Small intestine (tissue), 16 donors: ENCODE data around the gene TUT7. TPM values are rescaled to one million over a fixed set of nuclear protein-coding genes. Genes with fewer than 3 reads are reported as not detected.
A peak's percentile ranks its signal among the peaks of the same experiment; 100 is the strongest.
"Not testable (repeated sequence)": the region's sequence is repeated elsewhere in the genome, so short reads cannot be mapped to it uniquely, and the experiment has no call there.

Experiments
- DNase-seq, 2 donors: peaks; one replicate each; pipeline versions ENCODE4 v3.0.0 to v3.0.0-alpha.2; 2013
- FAIRE-seq: peaks from 2 replicates; lab custom pipeline; 2012; peaks lifted over from hg19 to GRCh38; lab: Jason Lieb, UNC
- H3K27ac ChIP-seq, 3 donors: one replicate each; pipeline ENCODE4 v1.5.1; 2013; ENCODE audit warnings: low read length in 2 of 3, mild to moderate bottlenecking in 2 of 3, control low read depth in 1 of 3, inconsistent platforms in 1 of 3, low read depth in 1 of 3, moderate library complexity in 1 of 3
- H3K27me3 ChIP-seq, 3 donors: one replicate each; pipeline ENCODE4 v1.6.1; 2013; ENCODE audit warnings: low read length in 3 of 3, inconsistent platforms in 1 of 3; ENCODE audit not compliant: control insufficient read depth in 3 of 3, insufficient read depth in 3 of 3
- H3K36me3 ChIP-seq, 3 donors: one replicate each; pipeline ENCODE4 v1.6.1; 2013; ENCODE audit warnings: low read length in 3 of 3, inconsistent platforms in 1 of 3, low read depth in 1 of 3, mild to moderate bottlenecking in 1 of 3, moderate library complexity in 1 of 3; ENCODE audit not compliant: control insufficient read depth in 3 of 3, insufficient read depth in 2 of 3
- H3K4me1 ChIP-seq, 3 donors: one replicate each; pipeline ENCODE4 v1.6.1; 2013; ENCODE audit warnings: low read length in 2 of 3, inconsistent platforms in 1 of 3, low read depth in 1 of 3, mild to moderate bottlenecking in 1 of 3, moderate library complexity in 1 of 3; ENCODE audit not compliant: control insufficient read depth in 3 of 3, insufficient read depth in 2 of 3
- H3K4me3 ChIP-seq, 3 donors: one replicate each; pipeline ENCODE4 v1.5.1; 2013; ENCODE audit warnings: low read length in 3 of 3, control low read depth in 1 of 3, inconsistent platforms in 1 of 3, low read depth in 1 of 3, mild to moderate bottlenecking in 1 of 3, moderate library complexity in 1 of 3
- H3K9me3 ChIP-seq, 2 donors: one replicate each; pipeline ENCODE4 v1.6.1; 2013; ENCODE audit warnings: low read depth in 1 of 2, low read length in 1 of 2; ENCODE audit not compliant: control insufficient read depth in 2 of 2, insufficient read depth in 1 of 2
- WGBS, 3 donors: extraction: QIAGEN DNeasy Blood & Tissue Kit; methylation state at CpG; one replicate each; pipeline ENCODE4 v1.1.7; 2013; 5-methylcytosine and 5-hydroxymethylcytosine counted together
- long read RNA-seq, 10 donors: transcript quantifications; one replicate each; lab custom pipeline, GENCODE V29; 2026
- polyA plus RNA-seq, 4 donors: library from polyadenylated mRNA; stranded (reverse) in 3 of 4; unstranded in 1 of 4; fragments of 200-250 nt in 3 of 4; fragments of 120-200 nt in 1 of 4; gene quantifications; one replicate each; pipeline versions ENCODE4 v1.2.1 to v1.2.3, GENCODE V29; 2013
- donor health status: healthy with polysubstance abuse.
- donor health status: control.
- donor health status: control.
- donor health status: Bipolar disorder and iron deficiency.
- donor health status: healthy.

TUT7 gene, protein sequence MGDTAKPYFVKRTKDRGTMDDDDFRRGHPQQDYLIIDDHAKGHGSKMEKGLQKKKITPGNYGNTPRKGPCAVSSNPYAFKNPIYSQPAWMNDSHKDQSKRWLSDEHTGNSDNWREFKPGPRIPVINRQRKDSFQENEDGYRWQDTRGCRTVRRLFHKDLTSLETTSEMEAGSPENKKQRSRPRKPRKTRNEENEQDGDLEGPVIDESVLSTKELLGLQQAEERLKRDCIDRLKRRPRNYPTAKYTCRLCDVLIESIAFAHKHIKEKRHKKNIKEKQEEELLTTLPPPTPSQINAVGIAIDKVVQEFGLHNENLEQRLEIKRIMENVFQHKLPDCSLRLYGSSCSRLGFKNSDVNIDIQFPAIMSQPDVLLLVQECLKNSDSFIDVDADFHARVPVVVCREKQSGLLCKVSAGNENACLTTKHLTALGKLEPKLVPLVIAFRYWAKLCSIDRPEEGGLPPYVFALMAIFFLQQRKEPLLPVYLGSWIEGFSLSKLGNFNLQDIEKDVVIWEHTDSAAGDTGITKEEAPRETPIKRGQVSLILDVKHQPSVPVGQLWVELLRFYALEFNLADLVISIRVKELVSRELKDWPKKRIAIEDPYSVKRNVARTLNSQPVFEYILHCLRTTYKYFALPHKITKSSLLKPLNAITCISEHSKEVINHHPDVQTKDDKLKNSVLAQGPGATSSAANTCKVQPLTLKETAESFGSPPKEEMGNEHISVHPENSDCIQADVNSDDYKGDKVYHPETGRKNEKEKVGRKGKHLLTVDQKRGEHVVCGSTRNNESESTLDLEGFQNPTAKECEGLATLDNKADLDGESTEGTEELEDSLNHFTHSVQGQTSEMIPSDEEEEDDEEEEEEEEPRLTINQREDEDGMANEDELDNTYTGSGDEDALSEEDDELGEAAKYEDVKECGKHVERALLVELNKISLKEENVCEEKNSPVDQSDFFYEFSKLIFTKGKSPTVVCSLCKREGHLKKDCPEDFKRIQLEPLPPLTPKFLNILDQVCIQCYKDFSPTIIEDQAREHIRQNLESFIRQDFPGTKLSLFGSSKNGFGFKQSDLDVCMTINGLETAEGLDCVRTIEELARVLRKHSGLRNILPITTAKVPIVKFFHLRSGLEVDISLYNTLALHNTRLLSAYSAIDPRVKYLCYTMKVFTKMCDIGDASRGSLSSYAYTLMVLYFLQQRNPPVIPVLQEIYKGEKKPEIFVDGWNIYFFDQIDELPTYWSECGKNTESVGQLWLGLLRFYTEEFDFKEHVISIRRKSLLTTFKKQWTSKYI (N-terminal part only)
- polyA plus RNA-seq, result 10 to 100 TPM; 11.1 to 28.6 (median 22.0) TPM
- long read RNA-seq, donor 1, partial matches to known transcripts, result 18 of 20 reads
- long read RNA-seq, donor 1, other reads (novel, unspliced or antisense), result 0 of 20 reads
- long read RNA-seq, donor 2, partial matches to known transcripts, result 6 of 6 reads
- long read RNA-seq, donor 2, other reads (novel, unspliced or antisense), result 0 of 6 reads
- long read RNA-seq, donor 3, result 0 reads
- long read RNA-seq, donor 4, result 0 reads
- long read RNA-seq, donor 5, result 0 reads
- long read RNA-seq, donor 6, result 0 reads
- long read RNA-seq, donor 7, partial matches to known transcripts, result 0 of 1 reads
- long read RNA-seq, donor 7, other reads (novel, unspliced or antisense), result 0 of 1 reads
- long read RNA-seq, donor 8, result 0 reads
- long read RNA-seq, donor 9, result 0 reads
- long read RNA-seq, donor 10, partial matches to known transcripts, result 13 of 13 reads
- long read RNA-seq, donor 10, other reads (novel, unspliced or antisense), result 0 of 13 reads

DNA sequence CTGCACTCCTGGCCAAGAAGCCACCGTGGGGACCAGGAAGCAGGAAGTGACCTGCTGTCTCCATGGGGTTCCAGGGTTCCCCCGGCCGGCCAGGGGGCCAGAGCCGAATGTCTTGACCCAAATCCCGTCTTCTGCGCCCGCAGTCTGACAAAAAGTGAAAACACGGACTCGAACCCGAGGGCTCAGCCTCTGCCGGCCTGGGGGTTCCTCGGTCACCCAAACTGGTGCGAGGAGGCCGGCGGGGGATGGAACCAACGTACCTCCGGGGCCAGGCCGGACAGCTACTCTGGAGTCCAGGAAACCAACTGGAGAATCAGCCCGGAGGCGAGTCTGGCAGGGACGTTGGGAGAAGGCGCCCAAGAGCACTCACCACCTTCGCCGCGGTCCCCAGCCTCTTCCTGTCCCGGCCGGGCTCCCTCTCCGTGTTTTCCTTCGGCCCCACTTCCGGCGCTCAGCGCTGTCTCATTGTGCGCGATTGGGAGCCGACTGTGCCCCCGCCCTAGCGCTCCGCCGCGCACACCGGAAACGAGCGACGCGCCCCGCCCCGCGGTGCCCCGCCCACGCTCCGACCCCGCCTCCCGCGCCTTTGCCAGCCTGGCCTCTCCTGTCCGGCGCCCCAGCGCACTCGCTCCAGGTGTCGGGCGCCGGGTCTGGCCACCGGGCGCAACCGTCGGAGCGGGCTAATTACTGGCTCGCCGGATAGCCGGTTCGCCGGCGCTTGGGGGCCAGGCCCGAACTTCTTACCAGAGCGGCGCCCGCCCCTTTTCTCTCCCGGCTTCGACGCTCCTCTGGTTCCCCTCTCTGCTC, at the start of gene TUT7:
TSS of gene TUT7 (minus strand) at position 400 of the 807 bp plus-strand sequence. CDS start 1,211 bp downstream, outside the sequence.
- H3K4me3 ChIP-seq, result peak within 1 kb of the TSS; percentile 76 to 98 (median 96)
- WGBS, 3 donors, result 0 to 1% (median 0%) methylated on average over 66 to 79 of the region's 79 CpGs
- DNase-seq, result peak; percentile 96 to 98
- no peak for FAIRE-seq
- peak within 1 kb of the TSS; percentile 94 to 99 (median 97) for H3K27ac ChIP-seq
- H3K4me1 ChIP-seq, result peaks cover 2 to 12% (median 10%) of the 10 kb centered on the region in 3 donors
- H3K27me3 ChIP-seq, result no peaks in the 10 kb centered on the region
- peaks cover 0 to 12% (median 2%) of the 10 kb centered on the region in 3 donors for H3K36me3 ChIP-seq
- H3K9me3 ChIP-seq, result no peaks in the 10 kb centered on the region

DNA sequence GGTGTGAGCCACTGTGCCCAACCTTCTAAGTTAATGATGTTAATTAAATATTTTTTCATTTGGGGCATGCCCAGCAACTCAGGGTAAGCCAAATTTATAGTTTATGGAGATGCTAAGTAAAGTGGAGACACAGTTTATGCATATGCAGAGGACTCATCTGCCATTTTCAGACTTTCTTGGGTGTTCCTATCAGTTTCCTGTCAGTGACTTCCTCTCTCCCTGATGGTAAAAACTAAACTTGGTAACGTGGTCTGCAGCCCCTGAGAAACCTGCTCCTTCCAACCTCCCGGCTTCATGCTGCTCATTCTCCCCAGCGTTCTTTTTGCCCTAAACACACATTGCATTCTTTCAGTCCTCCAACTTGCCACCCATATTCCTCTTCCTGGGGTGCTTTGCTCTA, 48.4 kb upstream of the TUT7 start:
- 49 to 64% (median 50%) methylated on average over 3 of the region's 3 CpGs for WGBS, 3 donors
- H3K9me3 ChIP-seq, result no peaks in the 10 kb centered on the region
- peaks cover 0 to 15% (median 0%) of the 10 kb centered on the region in 3 donors for H3K4me1 ChIP-seq
- FAIRE-seq (no peak), DNase-seq (no peak)
- no peaks in the 10 kb centered on the region for H3K36me3 ChIP-seq
- no peak overlapping the region for H3K4me3 ChIP-seq
- no peak overlapping the region for H3K27ac ChIP-seq
- H3K27me3 ChIP-seq, result no peaks in the 10 kb centered on the region

DNA sequence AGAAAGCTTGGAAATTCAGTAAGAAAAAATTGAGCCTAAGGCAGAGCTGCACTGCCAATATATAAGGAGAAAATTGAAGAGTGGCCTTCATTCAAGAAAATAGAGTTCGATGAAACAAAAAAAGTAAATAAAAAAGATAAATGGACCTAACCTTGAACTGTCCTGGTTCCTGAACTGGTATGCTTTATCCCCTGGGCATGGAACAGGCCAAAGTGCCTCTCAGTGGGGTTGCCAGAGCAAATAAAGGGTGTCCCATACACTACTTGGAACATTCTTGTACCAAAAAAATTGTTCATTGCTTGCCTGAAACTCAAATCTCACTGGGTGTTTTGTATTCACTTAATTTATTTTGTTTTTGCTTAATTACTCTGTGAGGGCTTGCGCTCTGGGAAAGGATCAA, 42.2 kb upstream of the TUT7 start:
- H3K4me3 ChIP-seq, result no peak overlapping the region
- no peaks in the 10 kb centered on the region for H3K9me3 ChIP-seq
- H3K27me3 ChIP-seq, result no peaks in the 10 kb centered on the region
- 93 to 97% (median 93%) methylated on average over 2 of the region's 2 CpGs for WGBS, 3 donors
- H3K4me1 ChIP-seq, result no peaks in the 10 kb centered on the region
- DNase-seq (no peak), FAIRE-seq (no peak)
- no peaks in the 10 kb centered on the region for H3K36me3 ChIP-seq
- H3K27ac ChIP-seq, result no peak overlapping the region

DNA sequence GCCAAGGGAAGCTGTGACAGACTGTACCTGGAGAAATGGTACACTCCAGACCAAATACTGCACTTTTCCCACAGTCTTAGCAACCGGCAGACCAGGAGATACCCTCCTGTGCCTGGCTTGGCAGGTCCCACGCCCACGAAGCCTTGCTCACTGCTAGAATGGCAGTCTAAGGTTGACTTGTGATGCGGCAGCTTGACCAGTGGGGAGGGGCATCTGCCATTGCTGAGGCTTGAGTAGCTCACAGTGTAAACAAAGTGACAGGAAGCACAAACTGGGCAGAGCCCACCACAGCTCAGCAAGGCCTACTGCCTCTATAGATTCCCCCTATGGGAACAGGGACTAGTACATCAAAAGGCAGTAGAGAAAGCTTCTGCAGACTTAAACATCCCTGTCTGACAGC, 36.0 kb upstream of the TUT7 start:
- 61 to 66% (median 63%) methylated on average over 4 of the region's 4 CpGs for WGBS, 3 donors
- FAIRE-seq, DNase-seq, H3K27me3 ChIP-seq, H3K27ac ChIP-seq, H3K9me3 ChIP-seq, H3K36me3 ChIP-seq, H3K4me1 ChIP-seq, H3K4me3 ChIP-seq: not testable (repeated sequence)

DNA sequence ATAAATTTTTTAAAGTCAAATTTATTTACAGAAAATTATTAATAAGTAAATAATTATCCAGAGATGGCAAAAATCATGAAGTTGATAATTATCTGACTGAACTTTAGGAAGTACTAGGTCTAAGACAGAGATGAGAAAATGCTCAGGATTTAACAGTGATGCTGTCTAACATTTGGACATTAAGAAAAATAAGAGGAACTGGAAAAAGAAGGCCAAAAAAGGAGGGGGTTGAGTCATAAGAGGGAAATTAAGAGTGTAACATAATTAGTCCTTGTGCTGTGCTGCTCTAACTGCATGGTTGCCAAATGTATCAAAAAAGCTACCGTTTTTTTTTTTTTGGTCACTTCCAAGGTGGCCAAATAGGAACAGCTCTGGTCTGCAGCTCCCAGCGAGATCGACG, 35.4 kb upstream of the TUT7 start:
- peaks cover 0 to 4% (median 2%) of the 10 kb centered on the region in 3 donors for H3K27me3 ChIP-seq
- DNase-seq (no peak), FAIRE-seq (no peak)
- WGBS, 3 donors, result 90 to 95% (median 95%) methylated on average over 4 of the region's 4 CpGs
- no peak overlapping the region for H3K4me3 ChIP-seq
- H3K27ac ChIP-seq, result no peak overlapping the region
- H3K9me3 ChIP-seq, result no peaks in the 10 kb centered on the region
- no peaks in the 10 kb centered on the region for H3K4me1 ChIP-seq
- H3K36me3 ChIP-seq, result no peaks in the 10 kb centered on the region

DNA sequence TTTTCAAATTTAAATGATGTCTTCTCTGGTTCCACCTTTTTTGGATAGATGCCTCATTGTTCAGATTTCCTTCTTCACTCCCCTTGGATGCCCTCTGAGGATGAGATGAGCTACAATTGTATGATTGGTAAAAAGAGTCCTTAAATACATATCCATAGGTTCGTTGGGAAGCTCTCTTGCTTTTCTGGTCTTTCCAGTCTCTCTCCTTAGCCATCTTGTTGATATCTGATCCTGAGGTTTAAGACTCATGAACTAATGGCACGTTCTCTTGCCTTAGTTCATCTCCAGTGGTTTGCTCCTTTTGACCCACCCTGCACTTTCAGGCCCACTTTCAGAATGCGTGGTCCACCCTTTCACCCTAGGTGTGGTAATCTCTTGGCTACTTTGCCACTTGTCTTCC, 33.2 kb upstream of the TUT7 start:
- FAIRE-seq, result no peak
- Histone ChIP-seq H3K4me3 (no peak overlapping the region), H3K4me1 (no peaks in the 10 kb centered on the region), H3K9me3 (no peaks in the 10 kb centered on the region), H3K27ac (no peak overlapping the region), H3K36me3 (no peaks in the 10 kb centered on the region), H3K27me3 (peaks cover 0 to 4% (median 2%) of the 10 kb centered on the region in 3 donors)
- WGBS, 3 donors, result 30 to 62% (median 48%) methylated on average over 3 of the region's 3 CpGs
- DNase-seq, result no peak

DNA sequence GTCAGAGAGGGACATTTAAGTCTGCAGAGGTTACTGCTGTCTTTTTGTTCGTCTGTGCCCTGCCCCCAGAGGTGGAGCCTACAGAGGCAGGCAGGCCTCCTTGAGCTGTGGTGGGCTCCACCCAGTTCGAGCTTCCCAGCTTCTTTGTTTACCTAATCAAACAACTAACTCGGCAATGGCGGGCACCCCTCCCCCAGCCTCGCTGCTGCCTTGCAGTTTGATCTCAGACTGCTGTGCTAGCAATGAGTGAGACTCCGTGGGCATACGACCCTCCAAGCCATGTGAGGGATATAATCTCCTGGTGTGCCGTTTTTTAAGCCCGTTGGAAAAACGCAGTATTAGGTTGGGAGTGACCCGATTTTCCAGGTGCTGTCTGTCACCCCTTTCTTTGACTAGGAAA, 28.8 kb upstream of the TUT7 start:
- H3K9me3 ChIP-seq, FAIRE-seq, H3K27me3 ChIP-seq, H3K4me1 ChIP-seq, H3K36me3 ChIP-seq, DNase-seq, H3K27ac ChIP-seq, H3K4me3 ChIP-seq: not testable (repeated sequence)
- WGBS, 3 donors, result 62 to 81% (median 73%) methylated on average over 9 to 11 of the region's 11 CpGs
